Panc1 (cell line): ENCODE results near the gene GABRG3. TPM values are rescaled to one million over a fixed set of nuclear protein-coding genes. Genes with fewer than 3 reads are reported as not detected.

Source experiments
- ATAC-seq: fragments of 200-7000 bp; cut with Tn5 transposase; 2 replicates; pipeline ENCODE4 v1.9.1; 2020; ENCODE audit warnings: mild to moderate bottlenecking, moderate library complexity
- BruUV-seq: library from RNA; stranded (reverse); fragments of 400-500 nt; replicated peaks from 2 replicates; lab custom pipeline; 2021; lab: Mats Ljungman, UMichigan
- CTCF ChIA-PET: fragments of 300-600 bp; sonication (Branson Sonifier 250); formaldehyde crosslinking; loops from one replicate; lab custom pipeline; 2022; ENCODE audit warnings: antibody characterized with exemption; lab: Charles Lee
- POLR2A ChIA-PET: fragments of 300-600 bp; sonication (Branson Sonifier 250); formaldehyde crosslinking; loops from one replicate; lab custom pipeline; 2022; ENCODE audit warnings: antibody characterized with exemption; lab: Charles Lee
- DNase-seq: peaks from one replicate; pipeline ENCODE4 v3.0.0-alpha.2; 2010; ENCODE audit warnings: low read depth, low spot score
- H3K27ac ChIP-seq: 2 replicates; pipeline ENCODE4 v1.5.1; 2011; ENCODE audit warnings: mild to moderate bottlenecking, low read length, inconsistent platforms
- H3K27me3 ChIP-seq: fragments of 200-500 bp; sonication (Bioruptor generic); 2 replicates; pipeline ENCODE4 v1.6.0; 2014; ENCODE audit warnings: low read length, inconsistent platforms; ENCODE audit not compliant: control insufficient read depth, insufficient read depth
- H3K36me3 ChIP-seq: fragments of 200-500 bp; sonication (Bioruptor generic); 2 replicates; pipeline ENCODE4 v1.5.1; 2014; ENCODE audit warnings: inconsistent platforms, mild to moderate bottlenecking, low read length, moderate library complexity; ENCODE audit not compliant: control insufficient read depth, insufficient read depth
- H3K4me1 ChIP-seq: 2 replicates; pipeline ENCODE4 v1.5.1; 2011; ENCODE audit warnings: inconsistent platforms, mild to moderate bottlenecking, low read length, moderate library complexity; ENCODE audit not compliant: control insufficient read depth, insufficient read depth
- H3K4me3 ChIP-seq, 2 experiments: 2 replicates each; pipeline ENCODE4 v1.5.1; 2011 to 2012; ENCODE audit warnings: low read depth in 2 of 2, low read length in 2 of 2, mild to moderate bottlenecking in 2 of 2, inconsistent platforms in 1 of 2, moderate library complexity in 1 of 2
- H3K9me3 ChIP-seq: fragments of 200-500 bp; sonication (Bioruptor generic); 2 replicates; pipeline ENCODE4 v1.5.1; 2014; ENCODE audit warnings: low read depth, mild to moderate bottlenecking, inconsistent platforms, low read length, moderate library complexity; ENCODE audit not compliant: control insufficient read depth, insufficient read depth
- POLR2AphosphoS5 ChIP-seq: IDR thresholded peaks from 2 replicates; pipeline ENCODE4 v1.6.1; 2012; ENCODE audit warnings: mild to moderate bottlenecking, low read depth, low read length, moderate library complexity
- SIN3A ChIP-seq: IDR thresholded peaks from 2 replicates; pipeline ENCODE4 v1.6.1; 2012; ENCODE audit warnings: low read depth, mild to moderate bottlenecking, low read length, moderate library complexity, borderline replicate concordance; ENCODE audit not compliant: insufficient read depth
- TCF7L2 ChIP-seq: IDR thresholded peaks from 2 replicates; pipeline ENCODE4 v1.6.1; 2011; ENCODE audit warnings: mild to moderate bottlenecking, low read depth, low read length, inconsistent platforms
- in situ Hi-C: cut with HindIII; loops from 2 replicates; pipeline ENCODE4 v1.10.0; 2016; ENCODE audit warnings: low sequenced_read_pairs, low pct_unique_long_range_greater_than_20kb
- intact Hi-C: fragments of 100-400 bp; cut with micrococcal nuclease; formaldehyde crosslinking; loops from one replicate; pipeline ENCODE4 v1.10.0; 2022; ENCODE audit not compliant: unreplicated experiment
- total RNA-seq: library from RNA; stranded (reverse); gene quantifications from one replicate; pipeline ENCODE4 v1.2.1, GENCODE V29; 2021; ENCODE audit not compliant: unreplicated experiment
- TF ChIP-seq, protein P1 (sequence below), 2 experiments: IDR thresholded peaks; 2 replicates each; pipeline ENCODE4 v1.6.1; 2011 to 2012; ENCODE audit warnings: low read depth in 2 of 2, control low read depth in 1 of 2, low read length in 1 of 2, mild to moderate bottlenecking in 1 of 2, moderate library complexity in 1 of 2; ENCODE audit not compliant: insufficient read depth in 1 of 2
- TF ChIP-seq, protein P2 (sequence below): fragments of 450-650 bp; IDR thresholded peaks from 2 replicates; pipeline ENCODE4 v1.5.1; 2017; ENCODE audit warnings: mild to moderate bottlenecking

Gene GABRG3
- total RNA-seq, 1 experiment from 2014 or later: not detected

DNA sequence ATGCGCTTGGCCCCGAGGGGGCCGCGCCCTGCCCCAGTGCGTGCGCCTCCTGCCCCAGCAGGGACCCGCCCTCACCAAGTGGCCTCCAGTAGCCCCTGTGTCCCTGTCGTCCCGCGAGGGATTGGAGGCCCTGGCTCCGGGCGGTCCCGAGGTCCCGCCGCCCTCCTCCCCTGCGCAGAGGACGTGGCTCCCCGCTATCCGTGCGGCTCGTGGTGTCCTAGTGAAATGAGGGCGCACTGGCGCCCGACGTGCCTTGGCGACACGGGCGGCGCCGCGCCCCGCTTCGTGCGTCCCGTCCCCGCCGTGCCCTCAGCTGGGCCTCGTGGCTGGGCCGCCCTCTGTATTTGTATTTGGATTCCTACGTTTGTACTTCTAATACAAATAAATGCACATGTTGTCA is 570.6 kb downstream of the GABRG3 start:
- no peaks in the 10 kb centered on the region for H3K36me3 ChIP-seq
- DNase-seq: no peak
- TF ChIP-seq POLR2AphosphoS5: no peak
- TF ChIP-seq, protein P1, sequence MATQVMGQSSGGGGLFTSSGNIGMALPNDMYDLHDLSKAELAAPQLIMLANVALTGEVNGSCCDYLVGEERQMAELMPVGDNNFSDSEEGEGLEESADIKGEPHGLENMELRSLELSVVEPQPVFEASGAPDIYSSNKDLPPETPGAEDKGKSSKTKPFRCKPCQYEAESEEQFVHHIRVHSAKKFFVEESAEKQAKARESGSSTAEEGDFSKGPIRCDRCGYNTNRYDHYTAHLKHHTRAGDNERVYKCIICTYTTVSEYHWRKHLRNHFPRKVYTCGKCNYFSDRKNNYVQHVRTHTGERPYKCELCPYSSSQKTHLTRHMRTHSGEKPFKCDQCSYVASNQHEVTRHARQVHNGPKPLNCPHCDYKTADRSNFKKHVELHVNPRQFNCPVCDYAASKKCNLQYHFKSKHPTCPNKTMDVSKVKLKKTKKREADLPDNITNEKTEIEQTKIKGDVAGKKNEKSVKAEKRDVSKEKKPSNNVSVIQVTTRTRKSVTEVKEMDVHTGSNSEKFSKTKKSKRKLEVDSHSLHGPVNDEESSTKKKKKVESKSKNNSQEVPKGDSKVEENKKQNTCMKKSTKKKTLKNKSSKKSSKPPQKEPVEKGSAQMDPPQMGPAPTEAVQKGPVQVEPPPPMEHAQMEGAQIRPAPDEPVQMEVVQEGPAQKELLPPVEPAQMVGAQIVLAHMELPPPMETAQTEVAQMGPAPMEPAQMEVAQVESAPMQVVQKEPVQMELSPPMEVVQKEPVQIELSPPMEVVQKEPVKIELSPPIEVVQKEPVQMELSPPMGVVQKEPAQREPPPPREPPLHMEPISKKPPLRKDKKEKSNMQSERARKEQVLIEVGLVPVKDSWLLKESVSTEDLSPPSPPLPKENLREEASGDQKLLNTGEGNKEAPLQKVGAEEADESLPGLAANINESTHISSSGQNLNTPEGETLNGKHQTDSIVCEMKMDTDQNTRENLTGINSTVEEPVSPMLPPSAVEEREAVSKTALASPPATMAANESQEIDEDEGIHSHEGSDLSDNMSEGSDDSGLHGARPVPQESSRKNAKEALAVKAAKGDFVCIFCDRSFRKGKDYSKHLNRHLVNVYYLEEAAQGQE (IDR thresholded peaks at IDR 0.05; ENCODE audit: insufficient read depth in 1 of 2, low read depth in 2 of 2, low read length in 1 of 2): no peak
- TF ChIP-seq, protein P2, sequence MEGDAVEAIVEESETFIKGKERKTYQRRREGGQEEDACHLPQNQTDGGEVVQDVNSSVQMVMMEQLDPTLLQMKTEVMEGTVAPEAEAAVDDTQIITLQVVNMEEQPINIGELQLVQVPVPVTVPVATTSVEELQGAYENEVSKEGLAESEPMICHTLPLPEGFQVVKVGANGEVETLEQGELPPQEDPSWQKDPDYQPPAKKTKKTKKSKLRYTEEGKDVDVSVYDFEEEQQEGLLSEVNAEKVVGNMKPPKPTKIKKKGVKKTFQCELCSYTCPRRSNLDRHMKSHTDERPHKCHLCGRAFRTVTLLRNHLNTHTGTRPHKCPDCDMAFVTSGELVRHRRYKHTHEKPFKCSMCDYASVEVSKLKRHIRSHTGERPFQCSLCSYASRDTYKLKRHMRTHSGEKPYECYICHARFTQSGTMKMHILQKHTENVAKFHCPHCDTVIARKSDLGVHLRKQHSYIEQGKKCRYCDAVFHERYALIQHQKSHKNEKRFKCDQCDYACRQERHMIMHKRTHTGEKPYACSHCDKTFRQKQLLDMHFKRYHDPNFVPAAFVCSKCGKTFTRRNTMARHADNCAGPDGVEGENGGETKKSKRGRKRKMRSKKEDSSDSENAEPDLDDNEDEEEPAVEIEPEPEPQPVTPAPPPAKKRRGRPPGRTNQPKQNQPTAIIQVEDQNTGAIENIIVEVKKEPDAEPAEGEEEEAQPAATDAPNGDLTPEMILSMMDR: no peak
- no peak for TF ChIP-seq SIN3A
- no peak for TF ChIP-seq TCF7L2
- ATAC-seq: no peak
- no peaks in the 10 kb centered on the region for H3K27me3 ChIP-seq
- no TSS peak for BruUV-seq
- intact Hi-C loops (no loop called here), in situ Hi-C loops (no loop called here)
- H3K4me3 ChIP-seq: no peak overlapping the region
- ChIA-PET POLR2A (no interaction called here), CTCF (no interaction called here)
- H3K4me1 ChIP-seq: no peaks in the 10 kb centered on the region
- H3K9me3 ChIP-seq: no peaks in the 10 kb centered on the region
- H3K27ac ChIP-seq: no peak overlapping the region

- ATAC-seq: no peak
Measured at GRCh38 chr15:27545494-27546255, 574.7 kb downstream of the GABRG3 start.

More at GRCh38 chr15:27545494-27546255, 574.7 kb downstream of the GABRG3 start:
- TF ChIP-seq, protein P2: no peak
- TF ChIP-seq, protein P1 (IDR thresholded peaks at IDR 0.05; ENCODE audit: insufficient read depth in 1 of 2, low read depth in 2 of 2, low read length in 1 of 2): no peak
- TF ChIP-seq POLR2AphosphoS5 (no peak), TCF7L2 (no peak), SIN3A (no peak)
- ChIA-PET POLR2A (no interaction called here), CTCF (no interaction called here)
- Histone ChIP-seq H3K27ac (no peak overlapping the region), H3K9me3 (no peaks in the 10 kb centered on the region), H3K4me1 (no peaks in the 10 kb centered on the region), H3K4me3 (no peak overlapping the region), H3K36me3 (no peaks in the 10 kb centered on the region), H3K27me3 (no peaks in the 10 kb centered on the region)
- BruUV-seq: no TSS peak
- intact Hi-C loops (no loop called here), in situ Hi-C loops (no loop called here)
- no peak for DNase-seq
